ENCODE data around the gene ADK.

GRCh38 chr10:74289188-74289587, 138.2 kb downstream of the ADK start:
- TF ChIP-seq, protein P1, sequence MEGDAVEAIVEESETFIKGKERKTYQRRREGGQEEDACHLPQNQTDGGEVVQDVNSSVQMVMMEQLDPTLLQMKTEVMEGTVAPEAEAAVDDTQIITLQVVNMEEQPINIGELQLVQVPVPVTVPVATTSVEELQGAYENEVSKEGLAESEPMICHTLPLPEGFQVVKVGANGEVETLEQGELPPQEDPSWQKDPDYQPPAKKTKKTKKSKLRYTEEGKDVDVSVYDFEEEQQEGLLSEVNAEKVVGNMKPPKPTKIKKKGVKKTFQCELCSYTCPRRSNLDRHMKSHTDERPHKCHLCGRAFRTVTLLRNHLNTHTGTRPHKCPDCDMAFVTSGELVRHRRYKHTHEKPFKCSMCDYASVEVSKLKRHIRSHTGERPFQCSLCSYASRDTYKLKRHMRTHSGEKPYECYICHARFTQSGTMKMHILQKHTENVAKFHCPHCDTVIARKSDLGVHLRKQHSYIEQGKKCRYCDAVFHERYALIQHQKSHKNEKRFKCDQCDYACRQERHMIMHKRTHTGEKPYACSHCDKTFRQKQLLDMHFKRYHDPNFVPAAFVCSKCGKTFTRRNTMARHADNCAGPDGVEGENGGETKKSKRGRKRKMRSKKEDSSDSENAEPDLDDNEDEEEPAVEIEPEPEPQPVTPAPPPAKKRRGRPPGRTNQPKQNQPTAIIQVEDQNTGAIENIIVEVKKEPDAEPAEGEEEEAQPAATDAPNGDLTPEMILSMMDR (conservative IDR thresholded peaks at IDR 0.05), result no peak
- no peak for TF ChIP-seq ZFX (IDR thresholded peaks at IDR 0.05)
